Measurements from ENCODE around the gene UTP4. TPM values are rescaled to one million over a fixed set of nuclear protein-coding genes. Genes with fewer than 3 reads are reported as not detected.

Gene UTP4
- total RNA-seq, 4 donors from 2014 or later = 12.1 to 45.1 (median 31.4) TPM

GRCh38 chr16:69116906-69117305 lies 15.5 kb upstream of the UTP4 start:
- intact Hi-C loops (cut with DNase I; ENCODE audit: low total_unique reads) = no loop called here
- Histone ChIP-seq H3K4me1 (no peaks in the 10 kb centered on the region), H3K4me3 (no peak overlapping the region), H3K9me3 (no peaks in the 10 kb centered on the region), H3K27me3 (no peaks in the 10 kb centered on the region), H3K36me3 (no peaks in the 10 kb centered on the region), H3K27ac (no peak overlapping the region)
- TF ChIP-seq POLR2A (IDR thresholded peaks at IDR 0.05) = no peak
- no peak for TF ChIP-seq CTCF (IDR thresholded peaks at IDR 0.05)
- DNase-seq = no peak

- no peaks in the 10 kb centered on the region for H3K27me3 ChIP-seq
- H3K27ac ChIP-seq = no peak overlapping the region
- TF ChIP-seq CTCF (IDR thresholded peaks at IDR 0.05) (no peak), POLR2A (IDR thresholded peaks at IDR 0.05) (no peak)
- no peak for DNase-seq
- H3K9me3 ChIP-seq = no peaks in the 10 kb centered on the region
- H3K4me3 ChIP-seq = no peak overlapping the region
- H3K36me3 ChIP-seq = no peaks in the 10 kb centered on the region
- no peaks in the 10 kb centered on the region for H3K4me1 ChIP-seq
- intact Hi-C loops (cut with DNase I; ENCODE audit: low total_unique reads) = no loop called here
These were observed 14.0 kb upstream of the UTP4 start for GRCh38 chr16:69118468-69118867.

- no peaks in the 10 kb centered on the region for H3K9me3 ChIP-seq
- H3K36me3 ChIP-seq = no peaks in the 10 kb centered on the region
- H3K27me3 ChIP-seq = no peaks in the 10 kb centered on the region
- H3K4me3 ChIP-seq = no peak overlapping the region
- no peak for TF ChIP-seq POLR2A (IDR thresholded peaks at IDR 0.05)
- no peak for TF ChIP-seq CTCF (IDR thresholded peaks at IDR 0.05)
- no peak for DNase-seq
- intact Hi-C loops (cut with DNase I; ENCODE audit: low total_unique reads) = no loop called here
- no peak overlapping the region for H3K27ac ChIP-seq
- H3K4me1 ChIP-seq = no peaks in the 10 kb centered on the region
These were observed 13.5 kb upstream of the UTP4 start for GRCh38 chr16:69118994-69119393.

GRCh38 chr16:69119536-69119935 lies 12.9 kb upstream of the UTP4 start:
- H3K4me1 ChIP-seq = no peaks in the 10 kb centered on the region
- no peaks in the 10 kb centered on the region for H3K36me3 ChIP-seq
- no peak overlapping the region for H3K27ac ChIP-seq
- H3K4me3 ChIP-seq = no peak overlapping the region
- H3K27me3 ChIP-seq = no peaks in the 10 kb centered on the region
- TF ChIP-seq CTCF (IDR thresholded peaks at IDR 0.05) = no peak
- TF ChIP-seq POLR2A (IDR thresholded peaks at IDR 0.05) = no peak
- no peaks in the 10 kb centered on the region for H3K9me3 ChIP-seq
- DNase-seq = no peak
- intact Hi-C loops (cut with DNase I; ENCODE audit: low total_unique reads) = no loop called here

- H3K27ac ChIP-seq = no peak overlapping the region
- no peak for DNase-seq
- H3K27me3 ChIP-seq = no peaks in the 10 kb centered on the region
- H3K9me3 ChIP-seq = no peaks in the 10 kb centered on the region
- H3K4me1 ChIP-seq = no peaks in the 10 kb centered on the region
- intact Hi-C loops (cut with DNase I; ENCODE audit: low total_unique reads) = loop anchor here (5.0 kb wide), 1 partner anchor 593 kb away; no protein-coding TSS in a partner anchor
- no peaks in the 10 kb centered on the region for H3K36me3 ChIP-seq
- TF ChIP-seq POLR2A (IDR thresholded peaks at IDR 0.05) = no peak
- TF ChIP-seq CTCF (IDR thresholded peaks at IDR 0.05) = no peak
- H3K4me3 ChIP-seq = no peak overlapping the region
These were observed 12.3 kb upstream of the UTP4 start for GRCh38 chr16:69120096-69120664.
